RPMI7951 (cell line): Measurements from ENCODE around the gene MRPS31. TPM values are rescaled to one million over a fixed set of nuclear protein-coding genes. Genes with fewer than 3 reads are reported as not detected.
A peak's percentile ranks its signal among the peaks of the same experiment; 100 is the strongest.
"Not testable (repeated sequence)": the region's sequence is repeated elsewhere in the genome, so short reads cannot be mapped to it uniquely, and the experiment has no call there.

Experiments used
- DNase-seq: peaks from one replicate; pipeline ENCODE4 v3.0.0-alpha.2; 2012; ENCODE audit warnings: low read depth
- total RNA-seq: library from RNA; depleted of rRNA; stranded (reverse); fragments of >200 nt; shearing (Covaris generic); gene quantifications from 2 replicates; pipeline ENCODE4 v1.2.3, GENCODE V29; 2014

Gene MRPS31
- total RNA-seq, 1 experiment from 2014 or later, result 17.3 TPM

GRCh38 chr13:40789275-40790153 lies 18.5 kb upstream of the MRPS31 start, which contains the start of gene SLC25A15:
SLC25A15 (plus strand) TSS chr13:40789611; CDS start chr13:40793227, 3,616 bp downstream.
- peak; percentile 83 for DNase-seq

DNA sequence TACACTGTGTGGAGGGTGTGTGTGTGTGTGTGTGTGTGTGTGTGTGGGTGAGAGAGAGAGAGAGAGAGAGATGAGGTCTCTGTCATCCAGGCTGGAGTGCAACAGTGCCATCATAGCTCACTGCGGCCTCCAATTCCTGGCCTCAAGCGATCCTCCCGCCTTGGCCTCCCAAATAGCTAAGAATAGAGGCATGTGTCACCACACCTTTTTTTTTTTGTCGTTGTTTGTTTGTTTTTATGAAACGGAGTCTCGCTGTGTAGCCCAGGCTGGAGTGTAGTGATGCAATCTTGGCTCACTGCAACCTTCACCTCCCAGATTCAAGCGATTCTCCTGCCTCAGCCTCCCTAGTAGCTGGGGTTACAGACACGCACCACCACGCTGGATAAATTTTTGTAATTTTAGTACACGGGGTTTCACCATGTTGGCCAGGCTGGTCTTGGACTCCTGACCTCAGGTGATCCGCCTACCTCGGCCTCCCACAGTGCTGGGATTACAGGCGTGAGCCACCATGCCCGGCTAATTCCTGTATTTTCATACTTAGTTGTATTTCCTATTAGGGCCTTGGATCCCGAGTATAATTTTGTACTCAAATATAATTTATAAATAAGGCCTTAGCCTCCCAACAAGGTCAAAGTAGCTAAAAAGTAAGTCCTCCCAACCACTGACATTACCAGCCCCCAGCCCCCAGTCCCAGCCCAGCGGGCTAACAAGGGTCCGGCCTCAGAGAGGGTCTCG lies 17.7 kb upstream of the MRPS31 start:
- not testable (repeated sequence) for DNase-seq

GRCh38 chr13:40787062-40787461 lies 16.1 kb upstream of the MRPS31 start:
- peak; percentile 71 for DNase-seq

DNA sequence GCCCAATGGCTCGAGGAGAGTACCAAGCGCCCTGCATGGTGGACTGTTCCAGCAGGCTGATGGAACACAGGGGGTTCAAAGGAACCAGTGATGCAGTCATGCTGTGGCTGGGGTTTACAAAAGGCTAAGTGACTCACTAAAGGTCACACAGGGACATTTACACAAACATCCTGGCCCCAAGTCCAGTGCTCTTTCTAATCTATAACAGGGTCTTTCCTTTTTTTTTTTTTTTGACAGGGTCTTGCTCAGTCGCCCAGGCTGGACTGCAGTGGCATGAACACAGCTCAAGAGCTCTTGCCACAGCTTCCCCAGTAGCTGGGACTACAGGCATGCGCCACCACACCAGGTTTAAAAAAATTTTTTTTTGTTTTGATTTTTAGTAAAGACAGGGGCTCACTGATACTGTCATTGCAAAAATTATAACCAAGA lies 15.6 kb upstream of the MRPS31 start:
- peak; percentile 58 for DNase-seq

GRCh38 chr13:40784540-40784939 lies 13.6 kb upstream of the MRPS31 start:
- DNase-seq, result no peak

GRCh38 chr13:40782971-40783370 lies 12.0 kb upstream of the MRPS31 start:
- not testable (repeated sequence) for DNase-seq

GRCh38 chr13:40781717-40782116 lies 10.7 kb upstream of the MRPS31 start:
- no peak for DNase-seq

GRCh38 chr13:40780822-40781401 lies 9.9 kb upstream of the MRPS31 start:
- peak; percentile 27 for DNase-seq

DNA sequence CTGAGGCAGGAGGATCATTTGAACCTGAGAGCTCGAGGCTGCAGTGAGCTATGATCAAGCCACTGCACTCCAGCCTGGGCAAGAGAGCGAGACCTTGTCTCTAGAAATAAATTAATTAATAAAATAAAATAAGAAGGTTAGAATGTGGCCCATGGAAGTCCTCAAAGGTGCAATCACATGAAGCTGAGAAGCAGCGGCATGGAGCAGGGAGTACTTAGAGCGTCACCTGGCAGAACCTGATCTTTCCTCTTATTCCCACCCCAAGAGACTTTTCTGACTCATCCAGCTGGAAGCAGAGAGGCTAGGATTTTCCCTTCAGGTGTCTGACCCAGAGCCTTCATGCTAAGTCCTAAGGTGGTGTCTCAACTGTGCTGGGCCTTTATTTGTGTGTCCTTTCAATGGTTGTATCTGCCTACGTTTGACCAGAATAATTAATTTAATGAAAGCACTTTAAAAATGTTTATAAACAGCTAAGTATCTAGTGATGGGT lies 8.9 kb upstream of the MRPS31 start:
- no peak for DNase-seq

DNA sequence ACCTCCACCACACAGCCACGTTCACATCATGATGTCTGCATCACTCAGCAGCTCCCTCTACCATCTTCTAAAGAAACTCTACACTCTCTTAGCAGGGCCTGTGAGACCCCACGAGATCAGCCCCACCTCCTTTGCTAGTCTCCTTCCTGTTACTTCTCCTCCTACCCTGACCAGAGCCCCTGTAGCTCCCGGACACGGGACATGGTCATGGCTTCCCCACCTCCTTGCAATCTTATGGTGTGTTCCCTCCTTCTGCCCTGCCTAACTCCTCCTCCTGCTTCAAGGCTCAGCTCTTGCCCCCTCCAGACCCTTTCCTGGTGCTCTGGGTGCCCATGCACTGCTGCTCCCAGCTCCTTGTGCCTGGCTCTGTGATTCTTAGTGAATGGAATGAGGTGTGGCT lies 8.1 kb upstream of the MRPS31 start:
- DNase-seq, result no peak

- no peak for DNase-seq
Measured at GRCh38 chr13:40777809-40778175, 6.8 kb upstream of the MRPS31 start.

DNA sequence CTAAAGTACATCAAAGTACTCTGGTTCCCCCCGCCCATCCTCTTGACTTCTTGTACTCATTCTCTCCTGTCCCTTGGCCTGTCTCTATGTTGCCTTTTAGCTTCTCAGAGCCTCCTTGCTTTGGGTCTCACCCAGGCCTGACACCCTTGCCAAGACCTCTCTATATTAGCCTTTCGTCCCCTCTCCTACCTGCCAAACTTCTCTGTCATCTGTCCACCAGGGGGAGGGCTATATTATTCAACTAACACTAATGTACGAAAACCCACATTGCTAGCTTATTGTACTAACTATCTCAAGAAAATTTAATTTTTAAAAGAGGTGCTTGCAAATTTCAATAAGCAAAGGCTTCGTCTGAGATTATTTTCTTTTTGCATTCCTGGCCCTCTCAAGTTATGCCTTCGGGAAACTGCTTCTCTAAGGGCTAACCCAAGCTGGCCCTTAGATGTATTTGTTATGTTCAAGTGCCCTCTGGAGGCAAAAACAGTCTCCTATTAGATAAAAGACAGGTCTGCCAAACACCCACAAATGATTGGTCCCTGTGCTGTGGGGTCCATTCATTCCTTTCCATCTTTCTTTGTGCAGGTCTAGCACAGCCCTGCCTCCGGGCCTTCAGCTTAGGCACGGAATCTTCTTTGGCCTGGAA lies 6.3 kb upstream of the MRPS31 start:
- DNase-seq, result peak; percentile 56

GRCh38 chr13:40776681-40777165 lies 5.7 kb upstream of the MRPS31 start:
- DNase-seq, result peak; percentile 70

DNA sequence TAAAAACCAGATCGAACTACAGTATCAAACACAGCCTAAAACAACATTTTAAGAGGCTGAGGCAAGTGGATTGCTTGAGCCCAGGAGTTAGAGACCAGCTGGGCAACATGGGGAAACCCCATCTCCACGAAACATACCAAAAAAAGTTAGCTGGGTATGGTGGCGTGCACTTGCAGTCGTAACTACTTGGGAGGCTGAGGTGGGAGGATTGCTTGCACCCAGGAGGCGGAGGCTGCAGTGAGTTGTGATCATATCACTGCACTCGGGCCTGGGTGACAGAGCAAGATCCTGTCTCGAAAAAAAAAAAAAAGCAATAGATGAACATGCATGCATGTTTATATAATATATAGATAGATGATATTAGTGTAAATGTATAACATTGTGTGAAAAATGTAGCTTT lies 5.2 kb upstream of the MRPS31 start:
- no peak for DNase-seq

- DNase-seq, result no peak
Measured at GRCh38 chr13:40774672-40775071, 3.7 kb upstream of the MRPS31 start.

- DNase-seq, result no peak
Measured at GRCh38 chr13:40772765-40773473, 1.9 kb upstream of the MRPS31 start.

DNA sequence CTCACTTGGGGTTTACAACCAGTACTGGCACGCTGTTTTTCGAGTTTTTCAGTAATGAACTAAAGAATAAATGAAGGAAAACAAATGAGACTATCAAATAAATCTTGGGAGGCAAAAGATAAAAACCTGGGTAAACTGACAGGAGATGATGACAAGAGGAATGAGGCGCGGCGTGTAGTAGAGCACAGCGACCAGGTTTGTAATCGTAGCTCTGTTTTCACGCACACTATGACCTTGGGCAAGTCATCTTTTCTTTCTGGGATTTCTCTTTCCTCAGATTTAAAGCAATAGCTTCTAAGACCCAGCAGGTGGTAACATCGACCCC lies 419 bp downstream of the MRPS31 start:
- DNase-seq, result no peak

DNA sequence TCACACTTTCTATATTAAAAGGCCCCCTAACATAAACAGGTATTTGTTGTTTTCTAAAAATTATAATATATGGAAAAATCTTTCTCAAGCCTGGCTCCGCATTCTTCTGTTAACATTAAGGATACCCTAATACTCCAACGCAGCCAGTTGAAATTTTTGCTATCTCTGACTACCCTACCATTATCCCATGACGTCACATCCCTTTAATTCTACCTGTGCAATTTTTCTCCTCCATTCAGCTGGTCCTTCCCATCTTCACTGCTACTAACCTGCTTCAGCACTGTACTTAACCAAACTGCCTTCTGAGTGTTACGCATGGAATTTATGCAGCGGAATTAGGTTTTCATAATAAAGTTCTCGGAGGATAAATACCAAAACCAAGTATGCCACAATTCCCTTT lies 1.0 kb downstream of the MRPS31 start:
- no peak for DNase-seq

DNA sequence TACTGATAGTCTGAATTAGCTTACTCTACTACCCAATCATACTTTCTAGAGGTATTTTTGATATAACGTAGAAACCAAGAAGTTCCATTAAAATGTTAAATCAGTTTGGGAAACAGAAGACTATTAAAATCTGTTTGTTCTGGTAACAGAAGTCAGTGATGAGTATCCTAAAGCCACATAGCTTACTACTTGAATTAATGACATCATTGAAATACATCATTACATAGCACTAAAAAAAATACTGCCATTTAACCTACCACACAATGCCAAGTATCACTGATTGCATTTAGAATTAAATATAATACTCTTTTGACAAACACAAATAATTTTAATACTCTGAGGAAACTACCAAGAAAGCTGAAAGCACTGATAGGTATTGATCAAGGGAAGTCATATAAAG lies 5.4 kb downstream of the MRPS31 start:
- DNase-seq, result no peak

GRCh38 chr13:40764587-40765403 lies 6.2 kb downstream of the MRPS31 start:
- no peak for DNase-seq
